Gastroesophageal sphincter (tissue), 4 donors: ENCODE data around the gene NFAT5. TPM values are rescaled to one million over a fixed set of nuclear protein-coding genes. Genes with fewer than 3 reads are reported as not detected.

Experiments used
- ATAC-seq: fragments of 150-250 bp; one replicate; pipeline ENCODE4 v1.9.1; 2016; ENCODE audit warnings: mild to moderate bottlenecking, moderate library complexity
- H3K27ac ChIP-seq, 4 donors: fragments of 200-600 bp; sonication (generic) in 3 of 4; 1 replicate in 3 of 4; 2 replicates in 1 of 4; pipeline ENCODE4 v1.5.1; 2016 to 2019
- H3K27me3 ChIP-seq: fragments of 200-600 bp; sonication (generic); one replicate; pipeline ENCODE4 v1.5.1; 2019
- H3K36me3 ChIP-seq, 2 donors: fragments of 200-600 bp; sonication (generic); one replicate each; pipeline ENCODE4 v1.5.1; 2019; ENCODE audit warnings: control low read depth in 1 of 2
- H3K4me1 ChIP-seq, 3 donors: fragments of 200-600 bp; sonication (generic); 1 replicate in 2 of 3; 2 replicates in 1 of 3; pipeline ENCODE4 v1.5.1; 2016 to 2019; ENCODE audit warnings: control low read depth in 2 of 3
- H3K4me3 ChIP-seq, 2 donors: fragments of 200-600 bp; sonication (generic); one replicate each; pipeline ENCODE4 v1.5.1; 2019; ENCODE audit warnings: mild to moderate bottlenecking in 1 of 2, moderate library complexity in 1 of 2
- H3K9me3 ChIP-seq, 3 donors: fragments of 200-600 bp; sonication (generic); one replicate each; pipeline ENCODE4 v1.5.1; 2017 to 2019; ENCODE audit warnings: control low read depth in 2 of 3
- EP300 ChIP-seq: sonication (generic); formaldehyde crosslinking; IDR thresholded peaks from one replicate; pipeline ENCODE4 v1.6.1; 2017; ENCODE audit warnings: antibody characterized with exemption, mild to moderate bottlenecking
- POLR2A ChIP-seq, 2 donors: fragments of 450-650 bp; IDR thresholded peaks; one replicate each; pipeline ENCODE4 v1.6.1; 2017; ENCODE audit warnings: antibody characterized with exemption in 2 of 2, mild to moderate bottlenecking in 2 of 2, moderate library complexity in 1 of 2
- POLR2AphosphoS5 ChIP-seq: sonication (generic); formaldehyde crosslinking; IDR thresholded peaks from one replicate; pipeline ENCODE4 v1.6.1; 2017; ENCODE audit warnings: antibody characterized with exemption
- WGBS, 2 donors: methylation state at CpG; one replicate each; pipeline ENCODE4 v1.1.5; 2018; ENCODE audit warnings: low coverage in 1 of 2; 5-methylcytosine and 5-hydroxymethylcytosine counted together
- total RNA-seq, 4 donors: library from RNA; depleted of rRNA; stranded (reverse); fragments of >200 nt; gene quantifications; one replicate each; pipeline ENCODE4 v1.1.0, GENCODE V29; 2016
- TF ChIP-seq, protein P1 (sequence below), 4 experiments: fragments of 200-600 bp in 2 of 4; fragments of 450-650 bp in 2 of 4; sonication (generic) in 1 of 4; IDR thresholded peaks; one replicate each; pipeline ENCODE4 v1.5.1; 2017 to 2019; ENCODE audit warnings: antibody characterized with exemption in 4 of 4, mild to moderate bottlenecking in 2 of 4, moderate library complexity in 2 of 4

Gene NFAT5
- total RNA-seq, 4 donors from 2014 or later: 43.8 to 79.1 (median 59.5) TPM

GRCh38 chr16:69562813-69563212 is 3.0 kb upstream of the NFAT5 start:
- TF ChIP-seq POLR2A (IDR thresholded peaks at IDR 0.05): no peak
- TF ChIP-seq, protein P1, sequence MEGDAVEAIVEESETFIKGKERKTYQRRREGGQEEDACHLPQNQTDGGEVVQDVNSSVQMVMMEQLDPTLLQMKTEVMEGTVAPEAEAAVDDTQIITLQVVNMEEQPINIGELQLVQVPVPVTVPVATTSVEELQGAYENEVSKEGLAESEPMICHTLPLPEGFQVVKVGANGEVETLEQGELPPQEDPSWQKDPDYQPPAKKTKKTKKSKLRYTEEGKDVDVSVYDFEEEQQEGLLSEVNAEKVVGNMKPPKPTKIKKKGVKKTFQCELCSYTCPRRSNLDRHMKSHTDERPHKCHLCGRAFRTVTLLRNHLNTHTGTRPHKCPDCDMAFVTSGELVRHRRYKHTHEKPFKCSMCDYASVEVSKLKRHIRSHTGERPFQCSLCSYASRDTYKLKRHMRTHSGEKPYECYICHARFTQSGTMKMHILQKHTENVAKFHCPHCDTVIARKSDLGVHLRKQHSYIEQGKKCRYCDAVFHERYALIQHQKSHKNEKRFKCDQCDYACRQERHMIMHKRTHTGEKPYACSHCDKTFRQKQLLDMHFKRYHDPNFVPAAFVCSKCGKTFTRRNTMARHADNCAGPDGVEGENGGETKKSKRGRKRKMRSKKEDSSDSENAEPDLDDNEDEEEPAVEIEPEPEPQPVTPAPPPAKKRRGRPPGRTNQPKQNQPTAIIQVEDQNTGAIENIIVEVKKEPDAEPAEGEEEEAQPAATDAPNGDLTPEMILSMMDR (IDR thresholded peaks at IDR 0.05): no peak
- no peak for TF ChIP-seq POLR2AphosphoS5
- no peak for TF ChIP-seq EP300
- no peaks in the 10 kb centered on the region for H3K27me3 ChIP-seq
- no peak overlapping the region for H3K27ac ChIP-seq
- ATAC-seq: no peak
- H3K4me1 ChIP-seq: peaks cover 0 to 22% (median 5%) of the 10 kb centered on the region in 3 donors
- H3K4me3 ChIP-seq: no peak overlapping the region
- H3K36me3 ChIP-seq: no peaks in the 10 kb centered on the region
- H3K9me3 ChIP-seq: no peaks in the 10 kb centered on the region
- WGBS, 2 donors: 96 to 100% methylated on average over 2 to 3 of the region's 3 CpGs

- Histone ChIP-seq H3K9me3 (no peaks in the 10 kb centered on the region), H3K36me3 (no peaks in the 10 kb centered on the region), H3K27me3 (no peaks in the 10 kb centered on the region), H3K4me1 (peaks cover 0 to 33% (median 8%) of the 10 kb centered on the region in 3 donors), H3K4me3 (no peak overlapping the region), H3K27ac (peak overlapping the region in 3 of 4 donors; percentile 19 to 100 (median 99))
- ATAC-seq: no peak
- WGBS, 2 donors: 62 to 73% methylated on average over 9 to 13 of the region's 13 CpGs
- TF ChIP-seq, protein P1 (IDR thresholded peaks at IDR 0.05): no peak
- TF ChIP-seq POLR2A (IDR thresholded peaks at IDR 0.05): no peak
- TF ChIP-seq EP300: no peak
- TF ChIP-seq POLR2AphosphoS5: no peak
Observed at GRCh38 chr16:69563605-69564580, 1.9 kb upstream of the NFAT5 start.

DNA sequence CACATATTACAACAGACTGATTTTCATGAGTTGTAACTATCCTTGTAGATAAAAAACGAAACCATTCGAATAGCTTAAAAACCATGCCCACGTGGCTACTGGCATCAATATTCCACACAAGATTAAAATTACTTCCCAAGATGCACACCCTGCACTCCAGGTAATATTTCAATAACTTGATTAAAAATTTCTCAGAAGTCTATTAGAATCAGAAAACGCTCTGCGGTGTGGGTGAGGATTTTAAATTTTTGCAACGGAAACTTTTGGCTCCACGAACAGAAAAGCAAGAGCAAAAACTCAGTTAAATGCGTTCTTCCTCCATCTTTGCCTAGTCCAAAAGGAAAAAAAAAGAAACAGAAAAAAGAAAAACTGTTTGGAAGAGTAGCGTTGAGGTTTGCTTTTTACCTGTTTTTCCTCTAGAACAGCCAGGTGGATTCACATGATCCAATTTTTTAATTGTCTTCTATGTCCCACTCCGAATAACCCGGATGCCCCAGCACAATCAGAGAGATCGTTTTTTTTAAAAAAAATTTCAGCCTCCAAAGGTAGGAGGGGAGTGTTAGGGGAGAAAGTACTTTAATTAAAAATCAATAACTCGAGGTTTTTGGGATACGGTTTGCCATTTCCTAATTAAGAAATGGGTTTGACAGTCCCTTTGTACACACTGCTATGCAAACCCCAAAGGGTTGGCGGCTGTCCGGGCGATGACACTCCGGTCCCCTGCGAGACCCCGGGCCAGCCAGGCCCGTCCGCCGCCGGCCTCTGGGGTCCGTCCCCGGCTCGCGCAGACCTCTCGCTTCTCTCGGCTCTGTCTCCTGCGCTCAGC is 708 bp upstream of the NFAT5 start:
- WGBS, 2 donors: 2 to 5% methylated on average over 14 to 21 of the region's 31 CpGs
- TF ChIP-seq, protein P1 (IDR thresholded peaks at IDR 0.05): no peak
- no peak for TF ChIP-seq POLR2A (IDR thresholded peaks at IDR 0.05)
- TF ChIP-seq EP300: no peak
- TF ChIP-seq POLR2AphosphoS5: no peak
- Histone ChIP-seq H3K27ac (peak overlapping the region; percentile 75 to 100 (median 100)), H3K4me3 (peak overlapping the region; percentile 70 to 96), H3K9me3 (no peaks in the 10 kb centered on the region), H3K36me3 (no peaks in the 10 kb centered on the region), H3K27me3 (no peaks in the 10 kb centered on the region), H3K4me1 (peaks cover 0 to 45% (median 10%) of the 10 kb centered on the region in 3 donors)
- no peak for ATAC-seq

- WGBS, 2 donors: 0 to 2% methylated on average over 7 to 9 of the region's 75 CpGs
- Histone ChIP-seq H3K27ac (peak overlapping the region; percentile 75 to 100 (median 100)), H3K36me3 (no peaks in the 10 kb centered on the region), H3K4me3 (peak overlapping the region; percentile 70 to 96), H3K4me1 (peaks cover 0 to 58% (median 11%) of the 10 kb centered on the region in 3 donors), H3K27me3 (no peaks in the 10 kb centered on the region), H3K9me3 (no peaks in the 10 kb centered on the region)
- ATAC-seq: peak; percentile 73
- TF ChIP-seq EP300 (no peak), POLR2A (IDR thresholded peaks at IDR 0.05) (peak; percentile 25 to 38), POLR2AphosphoS5 (peak; percentile 41)
- TF ChIP-seq, protein P1 (IDR thresholded peaks at IDR 0.05): no peak
Observed at GRCh38 chr16:69566240-69566980, 644 bp downstream of the NFAT5 start.
